HEK293T (cell line): ENCODE measurements around the gene TMEM184A.

Source experiments
- CTCF ChIA-PET: fragments of 350-600 bp; formaldehyde crosslinking; extraction: SDS; loops from one replicate; lab custom pipeline; 2021; ENCODE audit warnings: antibody characterized with exemption, inconsistent platforms; lab: Yijun Ruan, JAX
- POLR2A ChIA-PET: fragments of 350-600 bp; formaldehyde crosslinking; extraction: SDS; loops from one replicate; lab custom pipeline; 2020; ENCODE audit warnings: antibody characterized with exemption, inconsistent platforms; lab: Yijun Ruan, JAX
- DNase-seq: peaks from one replicate; pipeline ENCODE4 v3.0.0; 2012; ENCODE audit warnings: mixed read lengths; ENCODE audit errors: extremely low spot score
- ARNT ChIP-seq: fragments of 450-650 bp; IDR thresholded peaks from 2 replicates; pipeline ENCODE4 v1.6.1; 2017; ENCODE audit warnings: mild to moderate bottlenecking
- BHLHE40 ChIP-seq: fragments of 450-650 bp; IDR thresholded peaks from 2 replicates; pipeline ENCODE4 v1.6.1; 2016; ENCODE audit warnings: mild to moderate bottlenecking, moderate library complexity, borderline replicate concordance
- CTBP1 ChIP-seq: fragments of 450-650 bp; IDR thresholded peaks from 2 replicates; pipeline ENCODE4 v1.6.1; 2016; ENCODE audit warnings: borderline replicate concordance
- ELF4 ChIP-seq: fragments of 450-650 bp; IDR thresholded peaks from 2 replicates; pipeline ENCODE4 v1.6.1; 2017; ENCODE audit warnings: antibody characterized with exemption
- FOXA1 ChIP-seq: fragments of 450-650 bp; IDR thresholded peaks from 2 replicates; pipeline ENCODE4 v1.6.1; 2016; ENCODE audit warnings: mild to moderate bottlenecking
- FOXK2 ChIP-seq: fragments of 450-650 bp; IDR thresholded peaks from 2 replicates; pipeline ENCODE4 v1.6.1; 2016; ENCODE audit warnings: mild to moderate bottlenecking
- FOXM1 ChIP-seq: fragments of 450-650 bp; IDR thresholded peaks from 2 replicates; pipeline ENCODE4 v1.6.1; 2017; ENCODE audit warnings: mild to moderate bottlenecking, borderline replicate concordance
- HDGF ChIP-seq: fragments of 450-650 bp; IDR thresholded peaks from 2 replicates; pipeline ENCODE4 v1.6.1; 2017; ENCODE audit warnings: antibody characterized with exemption, borderline replicate concordance
- L3MBTL2 ChIP-seq: fragments of 450-650 bp; conservative IDR thresholded peaks from 2 replicates; pipeline ENCODE4 v1.6.1; 2016; ENCODE audit warnings: mild to moderate bottlenecking
- LEF1 ChIP-seq: fragments of 450-650 bp; IDR thresholded peaks from 2 replicates; pipeline ENCODE4 v1.6.1; 2017; ENCODE audit warnings: mild to moderate bottlenecking, borderline replicate concordance
- NFRKB ChIP-seq: fragments of 450-650 bp; IDR thresholded peaks from 2 replicates; pipeline ENCODE4 v1.6.1; 2016; ENCODE audit warnings: mild to moderate bottlenecking, moderate library complexity
- PKNOX1 ChIP-seq: fragments of 450-650 bp; IDR thresholded peaks from 2 replicates; pipeline ENCODE4 v1.6.1; 2016
- SP1 ChIP-seq: fragments of 450-650 bp; IDR thresholded peaks from 2 replicates; pipeline ENCODE4 v1.6.1; 2017
- SUZ12 ChIP-seq: fragments of 450-650 bp; IDR thresholded peaks from 2 replicates; pipeline ENCODE4 v1.6.1; 2016; ENCODE audit warnings: mild to moderate bottlenecking
- TARDBP ChIP-seq: fragments of 450-650 bp; IDR thresholded peaks from 2 replicates; pipeline ENCODE4 v1.6.1; 2016
- ZNF384 ChIP-seq: fragments of 450-650 bp; IDR thresholded peaks from 2 replicates; pipeline ENCODE4 v1.6.1; 2016

Gene TMEM184A

GRCh38 chr7:1544178-1544895 lies 11.7 kb downstream of the TMEM184A start:
- ChIA-PET POLR2A (interaction anchor here (0.9 to 1.1 kb wide), 2 partner anchors 11 to 36 kb away, joined by 4 to 5 read pairs; partner anchors contain the start of gene TMEM184A), CTCF (no interaction called here)
- TF ChIP-seq SP1 (no peak), FOXA1 (no peak), ZNF384 (no peak), NFRKB (no peak), TARDBP (no peak), CTBP1 (no peak), FOXK2 (no peak), PKNOX1 (no peak), FOXM1 (no peak), ARNT (no peak)
- no peak for DNase-seq

GRCh38 chr7:1543826-1544177 lies 12.2 kb downstream of the TMEM184A start:
- TF ChIP-seq FOXA1: no peak
- no peak for TF ChIP-seq SUZ12
- TF ChIP-seq BHLHE40: no peak
- TF ChIP-seq NFRKB: no peak
- no peak for TF ChIP-seq ARNT
- no peak for TF ChIP-seq CTBP1
- TF ChIP-seq TARDBP: no peak
- no peak for TF ChIP-seq HDGF
- TF ChIP-seq SP1: no peak
- no peak for DNase-seq
- POLR2A ChIA-PET: interaction anchor here (0.9 to 1.1 kb wide), 2 partner anchors 11 to 35 kb away, joined by 4 to 5 read pairs; partner anchors contain the start of gene TMEM184A
- CTCF ChIA-PET: no interaction called here

DNA sequence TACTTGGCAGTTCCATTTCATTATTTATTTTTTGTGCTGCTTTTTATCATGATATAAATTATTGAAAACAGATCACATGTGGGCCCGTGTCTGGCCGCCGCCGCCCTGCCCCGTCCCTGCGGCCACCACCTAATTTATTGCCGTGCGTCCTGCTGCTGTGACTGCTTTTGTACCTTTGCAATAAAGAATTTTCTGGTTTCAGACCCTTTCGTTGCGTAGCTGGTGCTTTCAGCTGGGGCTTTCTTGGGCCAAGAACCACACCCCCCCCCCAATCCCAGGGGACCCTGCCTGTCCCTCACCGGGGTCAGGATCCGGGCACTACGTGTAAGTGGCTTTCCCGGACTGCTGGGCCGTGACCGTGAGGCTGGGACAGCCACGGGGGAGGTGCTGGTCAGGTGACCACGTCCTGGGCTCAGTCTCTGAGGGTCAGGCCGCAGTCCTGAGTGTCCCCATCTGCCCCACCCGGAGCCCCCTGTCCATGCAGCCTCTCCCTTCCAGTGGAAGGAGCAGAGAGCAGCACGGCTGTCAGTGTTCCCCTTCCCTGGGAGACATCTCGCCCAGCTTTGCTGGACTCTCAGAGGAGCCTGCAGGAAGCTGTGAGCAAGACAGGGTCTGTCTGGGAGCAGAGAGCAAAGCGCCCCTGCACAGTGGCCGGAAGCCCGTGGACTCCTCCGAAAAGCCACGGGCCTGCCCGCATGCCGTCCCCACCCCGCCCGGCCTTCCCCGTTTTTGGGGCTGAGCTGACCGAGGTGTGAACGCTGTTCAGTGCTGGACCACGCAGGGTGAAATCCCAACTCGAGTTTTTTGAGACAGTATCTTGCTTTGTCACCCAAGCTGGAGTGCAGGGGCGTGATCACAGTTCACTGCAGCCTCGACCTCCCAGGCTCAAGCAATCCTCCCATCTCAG lies 12.9 kb downstream of the TMEM184A start:
- TF ChIP-seq FOXA1 (no peak), ELF4 (no peak), SUZ12 (no peak), CTBP1 (no peak), ZNF384 (no peak), FOXK2 (no peak), NFRKB (no peak)
- ChIA-PET POLR2A (interaction anchor here (0.9 to 1.1 kb wide), 2 partner anchors 12 to 35 kb away, joined by 4 to 5 read pairs; partner anchors contain the start of gene TMEM184A), CTCF (no interaction called here)
- no peak for DNase-seq

DNA sequence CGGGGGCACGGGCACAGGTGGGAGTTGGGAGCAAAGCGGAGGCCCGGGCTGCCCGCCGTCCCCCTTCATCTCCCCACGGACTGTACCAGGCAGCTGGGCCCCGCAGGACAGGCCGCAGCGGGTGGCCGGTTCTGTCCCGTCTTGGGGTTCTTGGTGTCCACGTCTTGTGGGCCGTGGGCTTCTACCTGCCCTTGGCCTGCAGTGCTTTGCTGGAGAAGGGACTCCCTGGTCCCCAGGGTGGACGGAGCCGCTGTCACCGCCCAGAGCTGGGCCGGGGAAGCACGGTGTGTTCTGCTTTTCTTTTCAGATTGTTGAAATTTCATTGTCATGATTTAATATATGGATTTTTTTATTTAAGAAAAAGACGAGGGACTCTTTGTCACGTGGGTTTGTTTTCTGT lies 13.7 kb downstream of the TMEM184A start:
- no peak for DNase-seq
- POLR2A ChIA-PET: no interaction called here
- CTCF ChIA-PET: no interaction called here
- no peak for TF ChIP-seq PKNOX1
- TF ChIP-seq L3MBTL2: no peak
- TF ChIP-seq FOXK2: no peak
- TF ChIP-seq LEF1: no peak
- TF ChIP-seq SUZ12: no peak
- TF ChIP-seq CTBP1: no peak
- no peak for TF ChIP-seq SP1
- TF ChIP-seq NFRKB: no peak
- TF ChIP-seq ZNF384: no peak
- no peak for TF ChIP-seq BHLHE40
- TF ChIP-seq ARNT: no peak
- no peak for TF ChIP-seq FOXA1
- TF ChIP-seq HDGF: no peak
- TF ChIP-seq FOXM1: no peak
- no peak for TF ChIP-seq ELF4
- no peak for TF ChIP-seq TARDBP

DNA sequence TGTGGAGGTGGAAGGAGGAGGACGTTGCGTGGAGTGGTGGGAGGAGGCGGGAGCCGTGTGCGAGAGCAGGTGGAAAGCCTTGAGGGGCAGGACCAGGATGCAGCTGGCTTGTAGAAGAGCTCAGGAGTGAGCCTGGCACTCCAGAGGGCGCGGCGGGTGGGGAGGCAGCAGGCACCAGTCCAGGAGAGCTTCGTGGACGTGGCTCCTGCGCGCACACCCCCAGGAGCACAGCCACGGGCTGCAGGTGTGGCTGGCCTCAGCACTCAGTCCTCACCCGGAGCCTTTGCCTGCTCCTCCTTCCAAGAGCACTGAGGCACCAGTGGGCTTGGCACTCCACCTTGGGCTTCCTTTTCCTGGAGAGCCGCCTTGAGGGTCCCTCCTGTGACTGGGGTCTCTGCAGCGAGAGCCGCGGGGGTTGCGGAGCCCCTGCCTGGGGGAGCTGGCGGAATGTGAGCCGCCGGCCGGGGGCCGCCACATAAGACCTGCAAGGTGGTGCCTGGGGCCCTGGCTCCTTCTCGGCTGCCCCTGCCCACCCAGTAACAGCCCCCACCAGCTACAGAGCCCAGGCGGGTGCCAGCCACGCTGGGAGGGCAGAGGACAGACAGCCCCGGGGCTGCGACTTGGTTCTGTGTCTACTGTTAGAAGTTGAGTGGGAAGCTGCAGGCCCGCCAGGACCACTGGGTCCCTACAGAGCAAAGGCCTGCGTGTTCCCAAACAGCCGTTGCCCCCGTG lies 14.4 kb downstream of the TMEM184A start:
- no peak for DNase-seq
- TF ChIP-seq HDGF (no peak), CTBP1 (no peak), TARDBP (no peak), FOXM1 (no peak), ZNF384 (no peak), L3MBTL2 (no peak), BHLHE40 (no peak)
- POLR2A ChIA-PET: no interaction called here
- CTCF ChIA-PET: no interaction called here

DNA sequence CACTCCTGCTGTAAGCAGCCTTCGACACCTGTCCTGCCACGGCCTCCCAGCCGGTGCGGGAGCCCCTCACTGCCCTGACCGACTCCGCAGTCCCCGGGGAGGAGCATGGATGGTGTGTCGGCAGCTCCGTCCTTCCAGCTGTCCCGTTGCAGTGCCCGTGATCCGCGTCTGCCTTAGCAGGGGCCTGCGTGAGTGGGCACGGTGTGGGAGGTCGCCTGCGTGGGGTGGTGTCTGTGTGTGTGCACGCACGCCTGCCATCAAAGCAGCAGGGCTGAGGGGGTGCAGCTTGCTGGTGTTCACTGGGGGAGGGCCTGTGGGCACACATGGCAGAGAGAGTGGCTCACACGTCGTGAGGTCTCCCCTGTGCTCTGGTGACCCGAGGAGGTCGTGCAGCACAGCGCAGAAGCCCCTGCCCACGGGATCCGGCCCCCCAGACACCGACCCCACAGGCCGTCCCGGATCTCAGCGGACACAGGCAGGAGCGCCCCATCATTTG lies 15.2 kb downstream of the TMEM184A start:
- POLR2A ChIA-PET: no interaction called here
- no peak for TF ChIP-seq ZNF384
- TF ChIP-seq PKNOX1: no peak
- no peak for TF ChIP-seq FOXA1
- no peak for TF ChIP-seq BHLHE40
- no peak for TF ChIP-seq ELF4
- no peak for TF ChIP-seq ARNT
- TF ChIP-seq CTBP1: no peak
- TF ChIP-seq L3MBTL2: no peak
- TF ChIP-seq TARDBP: no peak
- TF ChIP-seq FOXK2: no peak
- TF ChIP-seq LEF1: no peak
- no peak for TF ChIP-seq NFRKB
- no peak for TF ChIP-seq HDGF
- TF ChIP-seq SUZ12: no peak
- no peak for DNase-seq
- CTCF ChIA-PET: no interaction called here
